Glomerular visceral epithelial cell (primary cell): ENCODE measurements around the gene DMWD.

Source experiments
- DNase-seq: peaks from one replicate; pipeline ENCODE4 v3.0.0-alpha.2; 2016; ENCODE audit errors: extremely low spot score

Gene DMWD

GRCh38 chr19:45792470-45793177 lies at the start of gene DMWD:
Gene DMWD (minus strand): TSS chr19:45792845. CDS start chr19:45792756, 89 bp downstream.
- peak; percentile 99 for DNase-seq

GRCh38 chr19:45842198-45842597 lies 49.6 kb upstream of the DMWD start:
- DNase-seq: no peak

- DNase-seq: no peak
Measured at GRCh38 chr19:45834970-45835369, 42.3 kb upstream of the DMWD start.

- DNase-seq: no peak
Measured at GRCh38 chr19:45828945-45829344, 36.3 kb upstream of the DMWD start.

- no peak for DNase-seq
Measured at GRCh38 chr19:45828523-45828922, 35.9 kb upstream of the DMWD start.

GRCh38 chr19:45827459-45828093 lies 34.9 kb upstream of the DMWD start:
- no peak for DNase-seq

- no peak for DNase-seq
Measured at GRCh38 chr19:45826934-45827333, 34.3 kb upstream of the DMWD start.

- no peak for DNase-seq
Measured at GRCh38 chr19:45825917-45826893, 33.6 kb upstream of the DMWD start.

- DNase-seq: no peak
Measured at GRCh38 chr19:45825263-45825605, 32.6 kb upstream of the DMWD start.

GRCh38 chr19:45824531-45825262 lies 32.1 kb upstream of the DMWD start:
- no peak for DNase-seq

GRCh38 chr19:45824041-45824471 lies 31.4 kb upstream of the DMWD start:
- no peak for DNase-seq

GRCh38 chr19:45823182-45823581 lies 30.5 kb upstream of the DMWD start:
- DNase-seq: no peak

- DNase-seq: no peak
Measured at GRCh38 chr19:45822716-45823115, 30.1 kb upstream of the DMWD start.

GRCh38 chr19:45821570-45821969 lies 28.9 kb upstream of the DMWD start:
- no peak for DNase-seq

- DNase-seq: no peak
Measured at GRCh38 chr19:45821103-45821521, 28.5 kb upstream of the DMWD start.

GRCh38 chr19:45820413-45821102 lies 27.9 kb upstream of the DMWD start:
- DNase-seq: no peak

GRCh38 chr19:45819769-45820168 lies 27.1 kb upstream of the DMWD start:
- no peak for DNase-seq

- DNase-seq: no peak
Measured at GRCh38 chr19:45817725-45818301, 25.2 kb upstream of the DMWD start.

GRCh38 chr19:45817010-45817724 lies 24.5 kb upstream of the DMWD start:
- DNase-seq: peak; percentile 96
